Panc1 (cell line): Measurements from ENCODE around the gene TTC34. TPM values are rescaled to one million over a fixed set of nuclear protein-coding genes. Genes with fewer than 3 reads are reported as not detected.
A peak's percentile ranks its signal among the peaks of the same experiment; 100 is the strongest.

Experiments used
- ATAC-seq: fragments of 200-7000 bp; cut with Tn5 transposase; 2 replicates; pipeline ENCODE4 v1.9.1; 2020; ENCODE audit warnings: mild to moderate bottlenecking, moderate library complexity
- BruUV-seq: library from RNA; stranded (reverse); fragments of 400-500 nt; replicated peaks from 2 replicates; lab custom pipeline; 2021; lab: Mats Ljungman, UMichigan
- CTCF ChIA-PET: fragments of 300-600 bp; sonication (Branson Sonifier 250); formaldehyde crosslinking; loops from one replicate; lab custom pipeline; 2022; ENCODE audit warnings: antibody characterized with exemption; lab: Charles Lee
- POLR2A ChIA-PET: fragments of 300-600 bp; sonication (Branson Sonifier 250); formaldehyde crosslinking; loops from one replicate; lab custom pipeline; 2022; ENCODE audit warnings: antibody characterized with exemption; lab: Charles Lee
- DNase-seq: peaks from one replicate; pipeline ENCODE4 v3.0.0-alpha.2; 2010; ENCODE audit warnings: low read depth, low spot score
- H3K27ac ChIP-seq: 2 replicates; pipeline ENCODE4 v1.5.1; 2011; ENCODE audit warnings: mild to moderate bottlenecking, low read length, inconsistent platforms
- H3K27me3 ChIP-seq: fragments of 200-500 bp; sonication (Bioruptor generic); 2 replicates; pipeline ENCODE4 v1.6.0; 2014; ENCODE audit warnings: low read length, inconsistent platforms; ENCODE audit not compliant: control insufficient read depth, insufficient read depth
- H3K36me3 ChIP-seq: fragments of 200-500 bp; sonication (Bioruptor generic); 2 replicates; pipeline ENCODE4 v1.5.1; 2014; ENCODE audit warnings: inconsistent platforms, mild to moderate bottlenecking, low read length, moderate library complexity; ENCODE audit not compliant: control insufficient read depth, insufficient read depth
- H3K4me1 ChIP-seq: 2 replicates; pipeline ENCODE4 v1.5.1; 2011; ENCODE audit warnings: inconsistent platforms, mild to moderate bottlenecking, low read length, moderate library complexity; ENCODE audit not compliant: control insufficient read depth, insufficient read depth
- H3K4me3 ChIP-seq, 2 experiments: 2 replicates each; pipeline ENCODE4 v1.5.1; 2011 to 2012; ENCODE audit warnings: low read depth in 2 of 2, low read length in 2 of 2, mild to moderate bottlenecking in 2 of 2, inconsistent platforms in 1 of 2, moderate library complexity in 1 of 2
- H3K9me3 ChIP-seq: fragments of 200-500 bp; sonication (Bioruptor generic); 2 replicates; pipeline ENCODE4 v1.5.1; 2014; ENCODE audit warnings: low read depth, mild to moderate bottlenecking, inconsistent platforms, low read length, moderate library complexity; ENCODE audit not compliant: control insufficient read depth, insufficient read depth
- POLR2AphosphoS5 ChIP-seq: IDR thresholded peaks from 2 replicates; pipeline ENCODE4 v1.6.1; 2012; ENCODE audit warnings: mild to moderate bottlenecking, low read depth, low read length, moderate library complexity
- SIN3A ChIP-seq: IDR thresholded peaks from 2 replicates; pipeline ENCODE4 v1.6.1; 2012; ENCODE audit warnings: low read depth, mild to moderate bottlenecking, low read length, moderate library complexity, borderline replicate concordance; ENCODE audit not compliant: insufficient read depth
- TCF7L2 ChIP-seq: IDR thresholded peaks from 2 replicates; pipeline ENCODE4 v1.6.1; 2011; ENCODE audit warnings: mild to moderate bottlenecking, low read depth, low read length, inconsistent platforms
- in situ Hi-C: cut with HindIII; loops from 2 replicates; pipeline ENCODE4 v1.10.0; 2016; ENCODE audit warnings: low sequenced_read_pairs, low pct_unique_long_range_greater_than_20kb
- intact Hi-C: fragments of 100-400 bp; cut with micrococcal nuclease; formaldehyde crosslinking; loops from one replicate; pipeline ENCODE4 v1.10.0; 2022; ENCODE audit not compliant: unreplicated experiment
- total RNA-seq: library from RNA; stranded (reverse); gene quantifications from one replicate; pipeline ENCODE4 v1.2.1, GENCODE V29; 2021; ENCODE audit not compliant: unreplicated experiment
- TF ChIP-seq, protein P1 (sequence below), 2 experiments: IDR thresholded peaks; 2 replicates each; pipeline ENCODE4 v1.6.1; 2011 to 2012; ENCODE audit warnings: low read depth in 2 of 2, control low read depth in 1 of 2, low read length in 1 of 2, mild to moderate bottlenecking in 1 of 2, moderate library complexity in 1 of 2; ENCODE audit not compliant: insufficient read depth in 1 of 2
- TF ChIP-seq, protein P2 (sequence below): fragments of 450-650 bp; IDR thresholded peaks from 2 replicates; pipeline ENCODE4 v1.5.1; 2017; ENCODE audit warnings: mild to moderate bottlenecking

TTC34 gene
- total RNA-seq, 1 experiment from 2014 or later: 1.5 TPM

DNA sequence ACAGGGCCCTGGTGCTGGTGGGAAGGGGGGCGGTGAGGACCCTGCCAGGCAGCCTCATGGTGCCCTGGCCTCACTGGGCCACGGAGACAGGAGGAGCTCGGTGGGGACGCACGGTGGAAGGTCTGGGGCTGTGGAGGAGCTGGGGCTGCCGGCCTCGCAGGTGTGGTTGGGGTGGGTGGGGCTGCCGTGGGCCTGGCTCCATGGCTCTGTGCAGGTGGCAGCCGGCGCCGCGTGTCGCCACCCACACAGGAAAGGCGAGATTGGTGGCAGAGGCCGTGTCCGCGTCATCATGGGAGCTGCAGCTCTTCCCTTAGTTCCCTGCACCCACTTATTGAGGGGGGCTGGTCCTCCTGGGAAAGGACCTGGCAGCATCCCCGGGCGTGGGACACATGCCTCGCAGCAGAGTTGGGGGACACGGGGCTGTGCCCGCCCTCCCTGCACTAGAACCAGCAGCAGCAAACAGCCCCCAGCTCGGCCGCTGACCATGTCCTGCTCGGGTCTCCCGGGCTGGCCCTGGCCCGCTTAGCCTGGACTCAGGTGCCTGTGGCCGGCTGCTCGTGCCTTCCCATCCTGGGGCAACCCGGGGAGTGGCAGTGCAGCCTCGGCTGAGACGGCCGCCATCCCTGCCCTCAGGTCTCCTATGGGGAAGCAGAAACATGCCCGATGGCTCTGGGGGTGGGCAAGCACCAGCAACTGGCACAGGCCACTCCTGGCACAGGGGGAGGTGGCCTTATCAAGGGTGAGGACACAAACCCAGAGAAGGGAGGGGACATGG lies 7.5 kb upstream of the TTC34 start:
- ChIA-PET POLR2A (no interaction called here), CTCF (no interaction called here)
- Histone ChIP-seq H3K4me1 (no peaks in the 10 kb centered on the region; the same call in 1 of the 2 replicates), H3K9me3 (no peaks in the 10 kb centered on the region), H3K27ac (no peak overlapping the region), H3K27me3 (no peaks in the 10 kb centered on the region), H3K36me3 (no peaks in the 10 kb centered on the region), H3K4me3 (no peak overlapping the region)
- TF ChIP-seq SIN3A (no peak), POLR2AphosphoS5 (no peak), TCF7L2 (no peak)
- TF ChIP-seq, protein P1, sequence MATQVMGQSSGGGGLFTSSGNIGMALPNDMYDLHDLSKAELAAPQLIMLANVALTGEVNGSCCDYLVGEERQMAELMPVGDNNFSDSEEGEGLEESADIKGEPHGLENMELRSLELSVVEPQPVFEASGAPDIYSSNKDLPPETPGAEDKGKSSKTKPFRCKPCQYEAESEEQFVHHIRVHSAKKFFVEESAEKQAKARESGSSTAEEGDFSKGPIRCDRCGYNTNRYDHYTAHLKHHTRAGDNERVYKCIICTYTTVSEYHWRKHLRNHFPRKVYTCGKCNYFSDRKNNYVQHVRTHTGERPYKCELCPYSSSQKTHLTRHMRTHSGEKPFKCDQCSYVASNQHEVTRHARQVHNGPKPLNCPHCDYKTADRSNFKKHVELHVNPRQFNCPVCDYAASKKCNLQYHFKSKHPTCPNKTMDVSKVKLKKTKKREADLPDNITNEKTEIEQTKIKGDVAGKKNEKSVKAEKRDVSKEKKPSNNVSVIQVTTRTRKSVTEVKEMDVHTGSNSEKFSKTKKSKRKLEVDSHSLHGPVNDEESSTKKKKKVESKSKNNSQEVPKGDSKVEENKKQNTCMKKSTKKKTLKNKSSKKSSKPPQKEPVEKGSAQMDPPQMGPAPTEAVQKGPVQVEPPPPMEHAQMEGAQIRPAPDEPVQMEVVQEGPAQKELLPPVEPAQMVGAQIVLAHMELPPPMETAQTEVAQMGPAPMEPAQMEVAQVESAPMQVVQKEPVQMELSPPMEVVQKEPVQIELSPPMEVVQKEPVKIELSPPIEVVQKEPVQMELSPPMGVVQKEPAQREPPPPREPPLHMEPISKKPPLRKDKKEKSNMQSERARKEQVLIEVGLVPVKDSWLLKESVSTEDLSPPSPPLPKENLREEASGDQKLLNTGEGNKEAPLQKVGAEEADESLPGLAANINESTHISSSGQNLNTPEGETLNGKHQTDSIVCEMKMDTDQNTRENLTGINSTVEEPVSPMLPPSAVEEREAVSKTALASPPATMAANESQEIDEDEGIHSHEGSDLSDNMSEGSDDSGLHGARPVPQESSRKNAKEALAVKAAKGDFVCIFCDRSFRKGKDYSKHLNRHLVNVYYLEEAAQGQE (IDR thresholded peaks at IDR 0.05; ENCODE audit: insufficient read depth in 1 of 2, low read depth in 2 of 2, low read length in 1 of 2): no peak
- TF ChIP-seq, protein P2, sequence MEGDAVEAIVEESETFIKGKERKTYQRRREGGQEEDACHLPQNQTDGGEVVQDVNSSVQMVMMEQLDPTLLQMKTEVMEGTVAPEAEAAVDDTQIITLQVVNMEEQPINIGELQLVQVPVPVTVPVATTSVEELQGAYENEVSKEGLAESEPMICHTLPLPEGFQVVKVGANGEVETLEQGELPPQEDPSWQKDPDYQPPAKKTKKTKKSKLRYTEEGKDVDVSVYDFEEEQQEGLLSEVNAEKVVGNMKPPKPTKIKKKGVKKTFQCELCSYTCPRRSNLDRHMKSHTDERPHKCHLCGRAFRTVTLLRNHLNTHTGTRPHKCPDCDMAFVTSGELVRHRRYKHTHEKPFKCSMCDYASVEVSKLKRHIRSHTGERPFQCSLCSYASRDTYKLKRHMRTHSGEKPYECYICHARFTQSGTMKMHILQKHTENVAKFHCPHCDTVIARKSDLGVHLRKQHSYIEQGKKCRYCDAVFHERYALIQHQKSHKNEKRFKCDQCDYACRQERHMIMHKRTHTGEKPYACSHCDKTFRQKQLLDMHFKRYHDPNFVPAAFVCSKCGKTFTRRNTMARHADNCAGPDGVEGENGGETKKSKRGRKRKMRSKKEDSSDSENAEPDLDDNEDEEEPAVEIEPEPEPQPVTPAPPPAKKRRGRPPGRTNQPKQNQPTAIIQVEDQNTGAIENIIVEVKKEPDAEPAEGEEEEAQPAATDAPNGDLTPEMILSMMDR: no peak
- in situ Hi-C loops (no loop called here), intact Hi-C loops (no loop called here)
- DNase-seq (no peak), ATAC-seq (0 out of 2 replicates have a peak, but pooled peaks have one; percentile 14)
- BruUV-seq: no TSS peak

DNA sequence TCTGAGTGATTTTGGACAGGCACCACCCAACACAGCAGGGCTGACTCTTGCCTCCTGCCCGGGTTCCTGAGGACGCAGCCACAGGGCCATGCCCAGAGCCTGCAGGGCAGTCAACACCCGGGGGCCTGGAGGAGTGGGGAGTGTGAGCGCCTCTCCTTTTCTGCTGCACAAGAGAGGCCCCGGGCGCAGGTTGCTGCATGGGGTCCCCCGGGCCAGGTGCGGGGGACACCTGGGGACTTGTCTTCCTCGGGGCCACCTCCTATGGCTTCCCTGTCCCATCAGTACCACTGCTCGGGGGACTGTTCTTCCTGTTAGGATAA lies 6.9 kb upstream of the TTC34 start:
- DNase-seq (no peak), ATAC-seq (no peak)
- TF ChIP-seq TCF7L2: no peak
- TF ChIP-seq, protein P2: no peak
- TF ChIP-seq, protein P1 (IDR thresholded peaks at IDR 0.05; ENCODE audit: insufficient read depth in 1 of 2, low read depth in 2 of 2, low read length in 1 of 2): no peak
- TF ChIP-seq POLR2AphosphoS5: no peak
- TF ChIP-seq SIN3A: no peak
- intact Hi-C loops (no loop called here), in situ Hi-C loops (no loop called here)
- Histone ChIP-seq H3K27ac (no peak overlapping the region), H3K4me1 (no peaks in the 10 kb centered on the region; the same call in 1 of the 2 replicates), H3K27me3 (no peaks in the 10 kb centered on the region), H3K36me3 (no peaks in the 10 kb centered on the region), H3K9me3 (no peaks in the 10 kb centered on the region), H3K4me3 (no peak overlapping the region)
- POLR2A ChIA-PET: no interaction called here
- no TSS peak for BruUV-seq
- CTCF ChIA-PET: no interaction called here
